Stimulated activated CD4-positive, alpha-beta T cell treated with anti-CD3 and anti-CD28 coated beads, TNF-alpha, amount 100 ng/mL, for 48 hours (primary cell): Measurements from ENCODE around the gene MIXL1.
"Not testable (repeated sequence)": the region's sequence is repeated elsewhere in the genome, so short reads cannot be mapped to it uniquely, and the experiment has no call there.

ENCODE experiments used
- DNase-seq, 3 donors: peaks; one replicate each; pipeline ENCODE4 v3.0.0-alpha.2; 2020; ENCODE audit warnings: low read depth in 3 of 3

Gene MIXL1

GRCh38 chr1:226223157-226223785 is at the start of gene MIXL1:
MIXL1 (plus strand) TSS chr1:226223664; CDS start chr1:226223682, 18 bp downstream.
- no peak for DNase-seq

- no peak for DNase-seq
Measured at GRCh38 chr1:226176870-226177269, 46.6 kb upstream of the MIXL1 start.

GRCh38 chr1:226181996-226182714 is 41.3 kb upstream of the MIXL1 start:
- no peak for DNase-seq

GRCh38 chr1:226185141-226186036 is 38.1 kb upstream of the MIXL1 start:
- DNase-seq = no peak

GRCh38 chr1:226186124-226187018 is 37.1 kb upstream of the MIXL1 start, which contains the start of gene ACBD3:
ACBD3 (minus strand) TSS chr1:226186741; CDS start chr1:226186675, 66 bp downstream.
- DNase-seq = peak; percentile 56 to 77 (median 68)

- DNase-seq = no peak
Measured at GRCh38 chr1:226187019-226187322, 36.5 kb upstream of the MIXL1 start.

- DNase-seq = no peak
Measured at GRCh38 chr1:226187380-226187779, 36.1 kb upstream of the MIXL1 start.

GRCh38 chr1:226195144-226195543 is 28.3 kb upstream of the MIXL1 start:
- no peak for DNase-seq

GRCh38 chr1:226199971-226200370 is 23.5 kb upstream of the MIXL1 start:
- no peak for DNase-seq

- DNase-seq = no peak
Measured at GRCh38 chr1:226201029-226201593, 22.4 kb upstream of the MIXL1 start.

GRCh38 chr1:226202246-226202645 is 21.2 kb upstream of the MIXL1 start:
- no peak for DNase-seq

GRCh38 chr1:226202666-226203065 is 20.8 kb upstream of the MIXL1 start:
- DNase-seq = not testable (repeated sequence)

GRCh38 chr1:226203240-226203639 is 20.2 kb upstream of the MIXL1 start:
- DNase-seq = no peak

GRCh38 chr1:226203655-226204054 is 19.8 kb upstream of the MIXL1 start:
- DNase-seq = no peak

- DNase-seq = no peak
Measured at GRCh38 chr1:226204198-226204597, 19.3 kb upstream of the MIXL1 start.

GRCh38 chr1:226207048-226207447 is 16.4 kb upstream of the MIXL1 start:
- DNase-seq = no peak

- DNase-seq = no peak
Measured at GRCh38 chr1:226209307-226210059, 14.0 kb upstream of the MIXL1 start.

- no peak for DNase-seq
Measured at GRCh38 chr1:226210571-226211176, 12.8 kb upstream of the MIXL1 start.

- no peak for DNase-seq
Measured at GRCh38 chr1:226211181-226211821, 12.2 kb upstream of the MIXL1 start.
